DMS53 treated with DMSO at 0.1 percent for 48 hours (cell line): ENCODE results near the gene CTNNA3.

Experiments
- DNase-seq: peaks from one replicate; lab custom pipeline; 2025; ENCODE audit not compliant: unreplicated experiment; lab: John Stamatoyannopoulos, UW

CTNNA3 gene

GRCh38 chr10:65894961-65895360 is 1801.0 kb downstream of the CTNNA3 start:
- DNase-seq: no peak

DNA sequence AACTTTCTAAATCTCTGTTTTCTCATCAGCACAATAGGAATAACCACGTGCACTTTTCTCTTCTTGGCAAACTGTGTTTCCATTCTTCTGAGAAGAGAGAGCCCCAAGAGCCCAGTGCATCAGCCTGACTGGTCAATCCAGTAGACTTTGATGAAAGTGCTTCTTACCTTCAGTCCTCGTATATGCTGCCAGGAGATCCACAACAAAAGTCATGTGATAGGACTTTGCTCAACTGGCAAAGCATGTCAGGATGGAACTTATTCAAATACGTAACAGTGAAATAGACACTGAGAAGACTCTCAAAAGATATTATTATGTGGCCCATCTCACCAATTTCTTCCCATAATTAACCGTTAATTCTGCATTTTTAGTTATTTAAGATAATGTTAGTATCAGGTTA is 1801.6 kb downstream of the CTNNA3 start:
- DNase-seq: no peak

- DNase-seq: no peak
Measured at GRCh38 chr10:65893676-65894075, 1802.3 kb downstream of the CTNNA3 start.

DNA sequence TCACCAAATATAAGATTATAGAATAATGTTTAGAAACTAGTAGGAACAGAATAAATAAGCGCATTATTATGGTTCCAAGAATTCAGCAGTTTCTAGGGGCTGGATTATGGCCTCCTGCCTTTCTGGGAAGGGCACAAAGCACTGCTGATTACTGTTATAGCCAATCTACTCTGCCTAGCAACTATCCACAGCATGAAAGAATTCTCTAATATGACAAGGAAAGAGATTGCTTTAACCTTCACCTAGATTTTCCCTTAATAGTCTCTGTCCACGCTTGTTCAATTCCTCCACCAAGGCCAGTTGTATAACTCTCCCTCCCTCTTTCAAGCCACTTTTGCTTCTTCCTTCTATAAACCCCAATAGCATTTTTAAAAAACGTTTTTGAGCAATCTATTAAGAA is 1803.7 kb downstream of the CTNNA3 start:
- DNase-seq: no peak

DNA sequence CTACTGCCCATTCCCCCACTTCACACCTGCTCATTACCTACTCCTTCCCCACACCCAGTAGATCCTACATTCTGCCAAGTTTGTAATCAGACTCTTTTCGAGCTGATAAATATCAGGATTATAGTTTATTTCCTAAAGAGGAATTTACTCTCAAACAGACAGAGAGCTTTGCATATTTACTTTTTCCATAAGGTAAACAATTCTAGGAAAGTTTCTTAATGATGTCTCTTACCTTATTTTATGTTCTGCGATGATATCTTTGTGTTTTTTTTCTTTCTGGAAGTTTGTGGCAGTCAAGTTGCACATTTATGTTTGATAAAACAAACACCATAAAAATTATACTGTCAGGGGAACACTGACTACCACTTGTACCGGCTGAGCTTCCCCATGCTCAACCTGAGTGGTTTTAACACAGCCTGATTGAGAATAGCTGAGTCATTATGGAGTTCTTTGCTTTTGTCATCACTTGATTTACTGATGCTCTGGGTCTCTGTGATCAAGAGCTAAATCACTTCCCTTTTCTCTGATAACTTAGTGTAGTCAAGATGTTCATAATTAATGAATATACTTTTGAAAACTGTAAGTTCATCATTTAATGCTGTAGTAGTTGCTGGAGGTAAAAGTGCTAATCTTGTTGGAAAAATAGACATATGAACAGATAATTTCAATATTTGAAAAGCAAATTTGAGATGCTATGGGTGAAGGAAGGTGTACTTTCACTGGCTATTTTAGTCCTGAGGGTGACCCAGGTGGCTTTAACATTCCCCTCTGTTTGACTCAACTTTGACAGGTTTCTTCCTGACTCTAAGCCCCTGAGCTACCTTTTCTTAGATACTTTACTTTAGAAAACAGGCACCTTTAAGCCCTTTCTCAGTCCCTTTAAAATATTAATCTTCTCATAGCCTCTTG is 1804.7 kb downstream of the CTNNA3 start:
- peak; percentile 89 for DNase-seq

DNA sequence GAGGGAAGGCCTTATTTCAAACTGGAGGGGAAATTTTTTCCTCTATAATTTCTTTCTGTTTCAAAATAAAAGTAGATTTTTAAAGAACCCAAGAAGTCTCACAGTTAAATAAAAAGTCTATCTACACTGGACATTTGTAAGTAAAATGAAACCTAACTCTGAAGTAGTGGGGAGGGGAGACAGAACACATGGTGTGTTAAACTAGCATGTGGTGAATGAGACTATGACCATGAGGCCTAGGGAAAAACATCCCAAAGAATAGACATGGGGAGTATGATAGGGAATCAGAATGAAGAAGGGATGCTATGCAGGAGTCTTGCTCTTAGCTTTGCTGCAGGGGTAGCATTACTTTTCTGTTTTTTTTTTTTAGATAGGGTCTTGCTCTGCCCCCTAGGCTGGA is 1831.5 kb downstream of the CTNNA3 start:
- DNase-seq: no peak

DNA sequence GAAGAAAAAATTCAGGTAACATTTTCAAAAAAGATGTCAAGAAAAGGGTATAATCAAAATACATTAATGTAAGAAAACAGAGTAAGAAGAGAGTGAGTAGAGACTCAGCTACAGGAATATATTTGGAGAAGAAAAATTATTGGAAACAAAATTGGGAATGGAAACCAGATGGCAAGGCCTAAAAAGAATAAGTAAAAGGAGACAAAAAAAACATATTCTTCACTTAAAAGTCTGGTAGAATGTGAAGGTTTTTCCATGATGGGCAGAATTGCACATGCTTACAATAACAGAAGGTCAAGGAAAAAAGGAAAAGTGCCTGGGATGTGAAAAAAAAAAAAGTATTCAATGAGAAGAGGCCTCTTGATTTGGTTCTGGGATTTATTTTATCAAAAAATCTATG is 1832.0 kb downstream of the CTNNA3 start:
- DNase-seq: no peak
